ENCODE data around the gene CYB5R2.

The CYB5R2 gene

DNA sequence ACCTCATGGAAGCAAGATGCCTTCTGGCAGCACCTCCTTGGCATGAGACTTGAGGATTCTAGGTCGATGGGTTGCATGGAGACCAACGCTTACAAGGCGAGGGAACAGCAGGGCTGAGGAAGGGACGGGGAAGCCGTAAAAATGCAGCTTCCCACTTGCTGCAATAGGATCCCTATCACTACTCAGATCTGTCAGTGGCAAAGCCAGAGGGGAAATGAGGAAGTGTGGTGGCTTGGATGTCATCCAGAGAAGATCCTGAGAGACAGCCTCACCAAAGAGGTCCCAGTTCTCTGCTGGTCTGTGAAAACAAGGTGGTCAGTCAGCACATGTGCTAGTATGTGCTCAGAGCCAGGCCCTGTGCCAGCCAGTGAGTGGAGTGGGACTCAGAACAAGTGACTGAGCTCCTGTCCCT lies 22.2 kb downstream of the CYB5R2 start:
- H3K27me3 ChIP-seq (ENCODE audit: control insufficient read depth, insufficient read depth, low read length): no peaks in the 10 kb centered on the region
- H3K4me1 ChIP-seq: peaks cover 3% of the 10 kb centered on the region
- H3K4me3 ChIP-seq (ENCODE audit: low read depth, low read length): no peak overlapping the region
- TF ChIP-seq, protein P1, sequence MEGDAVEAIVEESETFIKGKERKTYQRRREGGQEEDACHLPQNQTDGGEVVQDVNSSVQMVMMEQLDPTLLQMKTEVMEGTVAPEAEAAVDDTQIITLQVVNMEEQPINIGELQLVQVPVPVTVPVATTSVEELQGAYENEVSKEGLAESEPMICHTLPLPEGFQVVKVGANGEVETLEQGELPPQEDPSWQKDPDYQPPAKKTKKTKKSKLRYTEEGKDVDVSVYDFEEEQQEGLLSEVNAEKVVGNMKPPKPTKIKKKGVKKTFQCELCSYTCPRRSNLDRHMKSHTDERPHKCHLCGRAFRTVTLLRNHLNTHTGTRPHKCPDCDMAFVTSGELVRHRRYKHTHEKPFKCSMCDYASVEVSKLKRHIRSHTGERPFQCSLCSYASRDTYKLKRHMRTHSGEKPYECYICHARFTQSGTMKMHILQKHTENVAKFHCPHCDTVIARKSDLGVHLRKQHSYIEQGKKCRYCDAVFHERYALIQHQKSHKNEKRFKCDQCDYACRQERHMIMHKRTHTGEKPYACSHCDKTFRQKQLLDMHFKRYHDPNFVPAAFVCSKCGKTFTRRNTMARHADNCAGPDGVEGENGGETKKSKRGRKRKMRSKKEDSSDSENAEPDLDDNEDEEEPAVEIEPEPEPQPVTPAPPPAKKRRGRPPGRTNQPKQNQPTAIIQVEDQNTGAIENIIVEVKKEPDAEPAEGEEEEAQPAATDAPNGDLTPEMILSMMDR (IDR thresholded peaks at IDR 0.05): no peak
- no peak overlapping the region for H3K27ac ChIP-seq
- no peaks in the 10 kb centered on the region for H3K9me3 ChIP-seq (ENCODE audit: control insufficient read depth, low read length)
- H3K9ac ChIP-seq: no peak overlapping the region
- no peak overlapping the region for H3K4me2 ChIP-seq (ENCODE audit: low read length)
- H2AFZ ChIP-seq: no peak overlapping the region
- H3K36me3 ChIP-seq (ENCODE audit: control insufficient read depth, insufficient read depth, low read length): no peaks in the 10 kb centered on the region
- H3K79me2 ChIP-seq: no peaks in the 10 kb centered on the region

DNA sequence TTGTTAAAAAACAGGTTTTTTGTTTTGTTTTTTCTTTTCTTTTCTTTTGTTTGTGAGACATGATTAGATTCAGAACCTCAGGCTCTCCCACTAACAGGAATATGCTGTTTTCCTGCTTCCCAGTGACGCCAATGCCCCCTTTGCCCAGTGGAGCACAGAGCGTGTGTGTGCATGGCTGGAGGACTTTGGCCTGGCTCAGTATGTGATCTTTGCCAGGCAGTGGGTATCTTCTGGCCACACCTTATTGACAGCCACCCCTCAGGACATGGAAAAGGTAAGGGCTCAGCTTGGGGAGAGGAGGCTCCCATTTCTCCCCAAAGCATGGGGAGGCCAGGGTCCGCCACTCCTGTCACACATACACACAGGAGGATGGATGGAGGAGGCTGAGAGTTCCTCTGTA lies 25.0 kb downstream of the CYB5R2 start:
- Histone ChIP-seq H3K9me3 (ENCODE audit: control insufficient read depth, low read length) (no peaks in the 10 kb centered on the region), H3K27ac (no peak overlapping the region), H3K36me3 (ENCODE audit: control insufficient read depth, insufficient read depth, low read length) (no peaks in the 10 kb centered on the region)

DNA sequence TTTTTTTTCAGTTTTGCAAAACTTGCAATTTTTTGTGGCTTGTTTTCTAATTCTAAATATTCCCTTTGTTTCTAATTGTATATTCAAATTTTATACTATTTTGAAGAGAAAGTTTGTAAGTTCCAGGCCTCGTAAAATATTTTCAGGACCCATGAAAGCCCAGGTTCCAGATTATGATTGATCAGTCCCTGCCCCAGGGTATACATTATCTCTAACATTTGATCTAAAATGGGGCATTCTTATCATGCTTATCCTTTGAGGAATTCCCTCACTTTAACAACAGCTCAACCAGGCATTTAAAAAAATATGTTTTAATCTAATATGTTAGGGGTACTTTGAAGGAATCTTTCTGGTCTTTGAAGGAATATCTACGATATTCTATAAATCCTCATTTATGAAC lies 26.4 kb downstream of the CYB5R2 start:
- Histone ChIP-seq H3K9ac (no peak overlapping the region), H3K9me3 (ENCODE audit: control insufficient read depth, low read length) (no peaks in the 10 kb centered on the region), H3K36me3 (ENCODE audit: control insufficient read depth, insufficient read depth, low read length) (no peaks in the 10 kb centered on the region), H3K79me2 (no peaks in the 10 kb centered on the region), H2AFZ (no peak overlapping the region), H3K4me2 (ENCODE audit: low read length) (no peak overlapping the region), H3K27me3 (ENCODE audit: control insufficient read depth, insufficient read depth, low read length) (no peaks in the 10 kb centered on the region), H3K27ac (no peak overlapping the region), H3K4me3 (ENCODE audit: low read depth, low read length) (no peak overlapping the region), H3K4me1 (peaks cover 5% of the 10 kb centered on the region)
- TF ChIP-seq, protein P1 (IDR thresholded peaks at IDR 0.05): no peak

More for the DNA sequence above, 25.0 kb downstream of the CYB5R2 start:
- no peaks in the 10 kb centered on the region for H3K79me2 ChIP-seq
- H3K27me3 ChIP-seq (ENCODE audit: control insufficient read depth, insufficient read depth, low read length): no peaks in the 10 kb centered on the region
- TF ChIP-seq, protein P1 (IDR thresholded peaks at IDR 0.05): no peak
- no peak overlapping the region for H3K9ac ChIP-seq
- H3K4me2 ChIP-seq (ENCODE audit: low read length): no peak overlapping the region
- no peaks in the 10 kb centered on the region for H3K4me1 ChIP-seq
- H3K4me3 ChIP-seq (ENCODE audit: low read depth, low read length): no peak overlapping the region
- no peak overlapping the region for H2AFZ ChIP-seq

DNA sequence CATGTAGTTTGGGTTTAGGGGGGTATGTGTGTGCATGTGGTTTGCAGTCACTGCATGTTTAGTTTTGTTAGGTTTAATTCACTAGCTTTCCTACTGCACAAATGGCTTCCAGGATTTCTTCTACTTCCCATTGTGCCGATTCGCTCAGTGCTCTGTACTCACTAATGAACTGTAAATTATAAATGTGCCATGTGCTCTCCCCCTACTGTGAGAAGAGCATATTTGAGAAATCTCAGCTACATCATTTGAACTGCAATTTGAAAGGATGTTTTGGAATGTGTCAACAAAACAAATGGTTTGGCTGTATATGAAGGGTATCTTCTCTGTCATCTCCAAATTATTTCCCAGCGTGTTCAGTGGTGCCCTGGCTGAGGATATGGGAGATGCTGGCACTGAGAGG lies 28.1 kb downstream of the CYB5R2 start:
- H3K9me3 ChIP-seq (ENCODE audit: control insufficient read depth, low read length): no peaks in the 10 kb centered on the region
- TF ChIP-seq, protein P1 (IDR thresholded peaks at IDR 0.05): no peak
- no peaks in the 10 kb centered on the region for H3K79me2 ChIP-seq
- H3K4me2 ChIP-seq (ENCODE audit: low read length): no peak overlapping the region
- no peaks in the 10 kb centered on the region for H3K27me3 ChIP-seq (ENCODE audit: control insufficient read depth, insufficient read depth, low read length)
- no peak overlapping the region for H3K4me3 ChIP-seq (ENCODE audit: low read depth, low read length)
- H3K9ac ChIP-seq: no peak overlapping the region
- H3K36me3 ChIP-seq (ENCODE audit: control insufficient read depth, insufficient read depth, low read length): no peaks in the 10 kb centered on the region
- no peak overlapping the region for H3K27ac ChIP-seq
- H3K4me1 ChIP-seq: peaks cover 5% of the 10 kb centered on the region
- no peak overlapping the region for H2AFZ ChIP-seq

DNA sequence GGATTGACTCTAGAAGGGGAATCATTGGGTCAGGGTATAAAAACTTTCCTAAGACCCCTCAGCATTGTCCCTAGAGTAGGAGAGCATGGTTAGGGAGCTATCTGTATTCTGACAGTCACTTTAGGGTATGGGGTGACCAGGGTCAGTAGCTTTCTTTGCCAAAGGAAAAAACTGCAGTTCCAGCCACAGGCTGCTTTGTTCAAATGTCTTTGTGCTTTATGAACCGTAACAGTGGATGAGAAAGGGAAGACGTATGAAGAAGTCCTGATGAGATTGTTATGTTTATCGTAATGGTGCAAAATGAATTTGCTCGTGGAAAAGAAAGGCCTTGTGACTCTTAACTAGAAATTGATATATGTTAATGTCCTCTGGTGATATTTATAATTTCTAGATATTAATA lies 30.0 kb downstream of the CYB5R2 start:
- H3K4me1 ChIP-seq: peaks cover 5% of the 10 kb centered on the region
- H3K36me3 ChIP-seq (ENCODE audit: control insufficient read depth, insufficient read depth, low read length): no peaks in the 10 kb centered on the region
- no peak overlapping the region for H3K4me3 ChIP-seq (ENCODE audit: low read depth, low read length)
- H3K4me2 ChIP-seq (ENCODE audit: low read length): no peak overlapping the region
- TF ChIP-seq, protein P1 (IDR thresholded peaks at IDR 0.05): no peak
- H3K27ac ChIP-seq: no peak overlapping the region
- H3K27me3 ChIP-seq (ENCODE audit: control insufficient read depth, insufficient read depth, low read length): no peaks in the 10 kb centered on the region
- H3K9ac ChIP-seq: no peak overlapping the region
- no peaks in the 10 kb centered on the region for H3K79me2 ChIP-seq
- H2AFZ ChIP-seq: no peak overlapping the region
- no peaks in the 10 kb centered on the region for H3K9me3 ChIP-seq (ENCODE audit: control insufficient read depth, low read length)
